DND-41 (cell line): ENCODE results near the gene C5orf47.

ENCODE experiments used
- EZH2 ChIP-seq: IDR thresholded peaks from 3 replicates; pipeline ENCODE4 v1.6.1; 2012; ENCODE audit warnings: borderline replicate concordance, low read depth, mild to moderate bottlenecking, moderate library complexity, low read length, inconsistent platforms; ENCODE audit not compliant: severe bottlenecking
- TF ChIP-seq, protein P1 (sequence below): IDR thresholded peaks from 2 replicates; pipeline ENCODE4 v1.5.1; 2012; ENCODE audit warnings: borderline replicate concordance, low read length, moderate library complexity, mild to moderate bottlenecking; ENCODE audit not compliant: poor library complexity, severe bottlenecking; ENCODE audit errors: extremely low read depth

DNA sequence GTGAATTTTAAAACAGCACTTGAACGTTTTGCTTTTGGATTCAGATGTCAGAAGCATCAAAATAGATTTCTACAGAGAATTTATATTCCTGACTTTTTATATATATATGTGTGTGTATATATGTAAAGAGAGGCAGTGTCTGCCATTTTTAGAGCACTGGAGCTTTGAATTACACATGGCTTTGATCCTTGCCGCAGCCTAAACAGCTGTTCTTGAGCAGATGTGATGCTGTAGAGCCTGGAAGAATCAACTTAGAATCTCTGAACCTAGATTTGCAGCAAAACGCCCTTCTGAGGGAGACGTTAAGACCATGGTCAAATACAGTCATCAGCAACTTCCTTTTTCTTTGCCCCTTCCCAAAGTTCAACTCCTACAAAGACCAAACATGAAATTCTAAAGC, 21.7 kb upstream of the C5orf47 start:
- TF ChIP-seq, protein P1, sequence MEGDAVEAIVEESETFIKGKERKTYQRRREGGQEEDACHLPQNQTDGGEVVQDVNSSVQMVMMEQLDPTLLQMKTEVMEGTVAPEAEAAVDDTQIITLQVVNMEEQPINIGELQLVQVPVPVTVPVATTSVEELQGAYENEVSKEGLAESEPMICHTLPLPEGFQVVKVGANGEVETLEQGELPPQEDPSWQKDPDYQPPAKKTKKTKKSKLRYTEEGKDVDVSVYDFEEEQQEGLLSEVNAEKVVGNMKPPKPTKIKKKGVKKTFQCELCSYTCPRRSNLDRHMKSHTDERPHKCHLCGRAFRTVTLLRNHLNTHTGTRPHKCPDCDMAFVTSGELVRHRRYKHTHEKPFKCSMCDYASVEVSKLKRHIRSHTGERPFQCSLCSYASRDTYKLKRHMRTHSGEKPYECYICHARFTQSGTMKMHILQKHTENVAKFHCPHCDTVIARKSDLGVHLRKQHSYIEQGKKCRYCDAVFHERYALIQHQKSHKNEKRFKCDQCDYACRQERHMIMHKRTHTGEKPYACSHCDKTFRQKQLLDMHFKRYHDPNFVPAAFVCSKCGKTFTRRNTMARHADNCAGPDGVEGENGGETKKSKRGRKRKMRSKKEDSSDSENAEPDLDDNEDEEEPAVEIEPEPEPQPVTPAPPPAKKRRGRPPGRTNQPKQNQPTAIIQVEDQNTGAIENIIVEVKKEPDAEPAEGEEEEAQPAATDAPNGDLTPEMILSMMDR = no peak
- TF ChIP-seq EZH2 = no peak
